ENCODE measurements around the gene VMP1.
A peak's percentile ranks its signal among the peaks of the same experiment; 100 is the strongest.
"Not testable (repeated sequence)": the region's sequence is repeated elsewhere in the genome, so short reads cannot be mapped to it uniquely, and the experiment has no call there.

Gene VMP1

DNA sequence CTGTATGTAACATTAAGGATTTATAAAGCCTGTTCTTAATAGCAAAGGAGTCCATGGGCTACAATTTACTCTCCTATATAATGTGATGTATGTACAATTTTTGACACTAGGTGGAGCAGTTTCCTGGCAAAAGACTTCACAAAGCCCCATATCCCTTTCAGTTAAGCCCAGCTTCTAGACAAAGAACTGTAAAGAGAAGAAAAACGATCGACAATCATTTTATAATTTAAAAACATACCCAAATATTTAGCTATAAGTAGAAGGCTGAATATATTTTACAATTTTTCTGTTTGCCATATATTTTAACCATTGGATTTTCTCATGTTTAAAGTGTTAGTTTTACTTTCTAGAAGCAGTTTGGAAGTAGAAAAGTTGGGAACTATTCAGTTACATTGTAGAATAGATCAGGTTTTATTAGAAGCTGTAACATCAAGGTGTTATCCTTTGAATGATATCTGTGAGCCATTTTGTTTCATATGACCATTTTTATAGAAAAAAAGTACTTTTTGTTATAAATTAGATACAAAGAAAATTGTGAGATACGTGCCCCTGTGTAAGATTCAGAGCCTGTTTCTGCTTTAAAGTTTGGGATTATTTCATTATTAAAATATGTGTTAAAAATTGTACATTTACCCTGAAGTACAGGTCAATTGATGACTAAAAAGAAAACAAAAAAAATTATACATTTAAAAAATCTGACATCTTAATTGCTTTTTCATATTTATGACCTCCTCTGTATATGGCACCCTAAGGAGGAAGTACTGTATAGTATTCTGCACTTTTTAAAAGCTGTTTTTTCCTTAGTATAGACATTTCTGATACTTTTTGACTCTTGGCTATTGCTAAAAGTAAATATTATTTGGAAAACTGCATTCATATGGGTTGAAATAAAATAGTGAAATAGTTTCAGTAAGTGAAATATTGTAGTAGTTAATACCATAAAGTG is 46.3 kb downstream of the VMP1 start:
- peak; percentile 59 for ATAC-seq (ENCODE audit: low read depth)
- TF ChIP-seq, protein P1, sequence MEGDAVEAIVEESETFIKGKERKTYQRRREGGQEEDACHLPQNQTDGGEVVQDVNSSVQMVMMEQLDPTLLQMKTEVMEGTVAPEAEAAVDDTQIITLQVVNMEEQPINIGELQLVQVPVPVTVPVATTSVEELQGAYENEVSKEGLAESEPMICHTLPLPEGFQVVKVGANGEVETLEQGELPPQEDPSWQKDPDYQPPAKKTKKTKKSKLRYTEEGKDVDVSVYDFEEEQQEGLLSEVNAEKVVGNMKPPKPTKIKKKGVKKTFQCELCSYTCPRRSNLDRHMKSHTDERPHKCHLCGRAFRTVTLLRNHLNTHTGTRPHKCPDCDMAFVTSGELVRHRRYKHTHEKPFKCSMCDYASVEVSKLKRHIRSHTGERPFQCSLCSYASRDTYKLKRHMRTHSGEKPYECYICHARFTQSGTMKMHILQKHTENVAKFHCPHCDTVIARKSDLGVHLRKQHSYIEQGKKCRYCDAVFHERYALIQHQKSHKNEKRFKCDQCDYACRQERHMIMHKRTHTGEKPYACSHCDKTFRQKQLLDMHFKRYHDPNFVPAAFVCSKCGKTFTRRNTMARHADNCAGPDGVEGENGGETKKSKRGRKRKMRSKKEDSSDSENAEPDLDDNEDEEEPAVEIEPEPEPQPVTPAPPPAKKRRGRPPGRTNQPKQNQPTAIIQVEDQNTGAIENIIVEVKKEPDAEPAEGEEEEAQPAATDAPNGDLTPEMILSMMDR (IDR thresholded peaks at IDR 0.05; ENCODE audit: poor library complexity, severe bottlenecking): peak; percentile 92
- H3K4me1 ChIP-seq (ENCODE audit: insufficient read depth, poor library complexity, severe bottlenecking): peaks cover 46% of the 10 kb centered on the region
- H3K9me3 ChIP-seq (ENCODE audit: severe bottlenecking): no peaks in the 10 kb centered on the region
- H3K27ac ChIP-seq (ENCODE audit: poor library complexity, severe bottlenecking): peak overlapping the region; percentile 99
- no peaks in the 10 kb centered on the region for H3K27me3 ChIP-seq (ENCODE audit: insufficient read depth, poor library complexity, severe bottlenecking)
- no peak for DNase-seq (ENCODE audit: low spot score)
- peak overlapping the region; percentile 1 for H3K4me3 ChIP-seq (ENCODE audit: severe bottlenecking)
- H3K36me3 ChIP-seq (ENCODE audit: low read depth): peaks cover 11% of the 10 kb centered on the region

DNA sequence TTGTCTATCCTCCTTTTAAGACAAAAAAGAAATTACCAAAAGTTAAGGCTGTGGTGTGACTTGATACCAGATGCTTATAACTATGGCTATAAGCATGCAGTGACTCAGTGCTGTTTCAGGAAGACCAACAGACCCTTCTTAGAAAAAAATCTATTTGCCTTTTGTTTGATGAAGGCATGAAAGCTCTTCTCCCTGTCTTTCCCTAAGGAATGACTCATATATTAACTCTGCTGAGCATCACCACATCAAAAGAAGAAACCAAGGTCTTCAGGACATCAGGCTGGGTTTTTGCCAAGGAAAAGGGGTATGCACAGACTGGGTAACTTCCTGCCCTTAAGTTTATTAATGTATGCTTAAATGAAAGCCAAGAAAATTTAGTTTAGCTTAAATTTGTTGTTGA is 47.1 kb downstream of the VMP1 start:
- Histone ChIP-seq H3K9me3 (ENCODE audit: severe bottlenecking) (no peaks in the 10 kb centered on the region), H3K27me3 (ENCODE audit: insufficient read depth, poor library complexity, severe bottlenecking) (no peaks in the 10 kb centered on the region), H3K27ac (ENCODE audit: poor library complexity, severe bottlenecking) (peak overlapping the region; percentile 99), H3K4me1 (ENCODE audit: insufficient read depth, poor library complexity, severe bottlenecking) (peaks cover 46% of the 10 kb centered on the region), H3K36me3 (ENCODE audit: low read depth) (peaks cover 15% of the 10 kb centered on the region), H3K4me3 (ENCODE audit: severe bottlenecking) (no peak overlapping the region)
- peak; percentile 85 for DNase-seq (ENCODE audit: low spot score)
- TF ChIP-seq, protein P1 (IDR thresholded peaks at IDR 0.05; ENCODE audit: poor library complexity, severe bottlenecking): no peak
- peak; percentile 81 for ATAC-seq (ENCODE audit: low read depth)

DNA sequence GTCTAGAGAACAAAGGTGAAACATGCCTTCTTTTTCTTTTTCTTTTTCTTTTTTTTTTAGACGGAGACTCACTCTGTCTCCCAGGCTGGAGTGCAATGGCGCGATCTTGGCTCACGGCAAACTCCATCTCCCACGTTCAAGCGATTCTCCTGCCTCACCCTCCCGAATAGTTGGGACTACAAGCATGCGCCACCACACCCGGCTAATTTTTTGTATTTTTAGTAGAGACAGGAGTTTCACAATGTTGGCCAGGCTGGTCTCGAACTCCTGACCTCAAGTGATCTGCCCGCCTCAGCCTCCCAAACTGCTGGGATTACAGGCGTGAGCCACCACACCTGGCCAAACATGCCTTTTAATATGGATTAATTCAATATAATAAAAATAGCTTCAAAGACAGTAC is 47.6 kb downstream of the VMP1 start:
- H3K27me3 ChIP-seq (ENCODE audit: insufficient read depth, poor library complexity, severe bottlenecking); DNase-seq (ENCODE audit: low spot score); H3K9me3 ChIP-seq (ENCODE audit: severe bottlenecking); ATAC-seq (ENCODE audit: low read depth); H3K4me3 ChIP-seq (ENCODE audit: severe bottlenecking): not testable (repeated sequence)
- Histone ChIP-seq H3K27ac (ENCODE audit: poor library complexity, severe bottlenecking) (peak overlapping the region; percentile 99), H3K36me3 (ENCODE audit: low read depth) (peaks cover 15% of the 10 kb centered on the region), H3K4me1 (ENCODE audit: insufficient read depth, poor library complexity, severe bottlenecking) (peaks cover 46% of the 10 kb centered on the region)

DNA sequence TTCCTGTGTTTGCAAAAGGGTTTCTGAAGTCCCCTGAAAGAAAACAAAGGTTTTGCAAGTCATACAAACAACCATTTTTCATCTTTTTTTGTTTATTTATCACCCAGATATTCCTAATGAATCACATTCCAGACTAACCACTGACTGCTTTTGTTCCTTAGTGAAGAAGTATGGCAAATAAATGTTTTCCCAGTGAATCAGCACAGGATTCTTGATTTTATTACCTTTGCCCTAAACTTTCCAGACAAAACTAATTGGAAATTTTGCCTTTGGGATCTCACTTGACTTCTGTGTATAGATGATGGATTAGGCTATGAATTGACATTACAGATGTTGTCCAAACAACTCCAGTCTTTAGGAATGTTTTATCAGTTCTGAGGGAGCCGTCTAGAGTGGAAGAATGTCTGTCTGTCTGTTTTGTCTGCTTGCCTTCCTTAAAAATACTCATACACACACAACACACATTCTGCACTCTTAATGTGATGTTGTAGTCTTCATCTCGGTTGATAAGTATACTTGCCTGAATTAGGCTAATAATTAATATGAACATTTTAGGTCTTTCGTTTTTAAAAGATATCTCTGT is 48.9 kb downstream of the VMP1 start:
- Histone ChIP-seq H3K4me3 (ENCODE audit: severe bottlenecking) (no peak overlapping the region), H3K36me3 (ENCODE audit: low read depth) (peaks cover 15% of the 10 kb centered on the region), H3K27ac (ENCODE audit: poor library complexity, severe bottlenecking) (peak overlapping the region; percentile 99), H3K4me1 (ENCODE audit: insufficient read depth, poor library complexity, severe bottlenecking) (peaks cover 49% of the 10 kb centered on the region), H3K9me3 (ENCODE audit: severe bottlenecking) (no peaks in the 10 kb centered on the region), H3K27me3 (ENCODE audit: insufficient read depth, poor library complexity, severe bottlenecking) (no peaks in the 10 kb centered on the region)
- TF ChIP-seq, protein P1 (IDR thresholded peaks at IDR 0.05; ENCODE audit: poor library complexity, severe bottlenecking): no peak
- ATAC-seq (ENCODE audit: low read depth): peak; percentile 66
- DNase-seq (ENCODE audit: low spot score): no peak

DNA sequence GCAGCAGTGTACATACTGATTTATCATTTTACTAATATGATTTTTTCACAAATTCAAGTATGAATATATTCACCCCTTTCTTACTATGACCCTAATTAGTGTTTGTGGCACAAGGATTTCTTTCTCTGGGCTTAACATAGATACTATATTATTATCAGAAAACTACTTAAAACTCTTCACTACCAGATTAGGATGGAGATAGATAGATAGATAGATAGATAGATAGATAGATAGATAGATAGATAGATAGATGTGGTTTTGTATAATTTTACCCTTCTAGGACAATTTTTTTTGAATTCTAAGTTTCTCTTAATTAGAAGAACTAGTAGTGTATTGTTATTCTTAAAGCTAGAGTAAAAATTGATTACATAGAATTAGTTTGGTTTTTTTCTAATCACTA is 49.6 kb downstream of the VMP1 start:
- Histone ChIP-seq H3K27ac (ENCODE audit: poor library complexity, severe bottlenecking) (peak overlapping the region; percentile 99), H3K4me3 (ENCODE audit: severe bottlenecking) (no peak overlapping the region), H3K36me3 (ENCODE audit: low read depth) (peaks cover 15% of the 10 kb centered on the region), H3K4me1 (ENCODE audit: insufficient read depth, poor library complexity, severe bottlenecking) (peaks cover 56% of the 10 kb centered on the region), H3K27me3 (ENCODE audit: insufficient read depth, poor library complexity, severe bottlenecking) (no peaks in the 10 kb centered on the region), H3K9me3 (ENCODE audit: severe bottlenecking) (no peaks in the 10 kb centered on the region)
- TF ChIP-seq, protein P1 (IDR thresholded peaks at IDR 0.05; ENCODE audit: poor library complexity, severe bottlenecking): no peak
- ATAC-seq (ENCODE audit: low read depth): no peak
- DNase-seq (ENCODE audit: low spot score): no peak

Measured in RWPE2 (cell line).